ENCODE measurements around the gene SH3YL1. TPM values are rescaled to one million over a fixed set of nuclear protein-coding genes. Genes with fewer than 3 reads are reported as not detected.

SH3YL1 gene
- total and polyA plus RNA-seq, 10 donors: 30.6 to 72.8 (median 37.0) TPM

DNA sequence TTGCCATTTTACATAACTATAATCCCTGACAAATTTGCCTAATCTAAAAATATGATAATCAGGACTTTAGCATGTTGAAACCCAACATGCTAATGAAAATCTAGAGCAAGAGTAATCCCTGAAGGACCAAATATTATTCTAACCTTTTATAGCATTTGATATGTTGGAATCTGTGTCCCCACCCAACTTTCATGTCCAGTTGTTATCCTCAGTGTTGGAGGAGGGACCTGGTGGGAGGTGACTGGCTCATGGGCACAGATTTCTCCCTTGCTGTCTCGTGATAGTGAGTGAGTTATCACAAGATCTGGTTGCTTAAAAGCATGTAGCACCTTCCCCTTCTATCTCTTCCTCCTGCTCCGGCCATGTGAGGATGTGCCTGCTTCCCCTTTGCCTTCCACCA lies 59.8 kb downstream of the SH3YL1 start:
- H3K27ac ChIP-seq: no peak overlapping the region
- TF ChIP-seq, protein P1, sequence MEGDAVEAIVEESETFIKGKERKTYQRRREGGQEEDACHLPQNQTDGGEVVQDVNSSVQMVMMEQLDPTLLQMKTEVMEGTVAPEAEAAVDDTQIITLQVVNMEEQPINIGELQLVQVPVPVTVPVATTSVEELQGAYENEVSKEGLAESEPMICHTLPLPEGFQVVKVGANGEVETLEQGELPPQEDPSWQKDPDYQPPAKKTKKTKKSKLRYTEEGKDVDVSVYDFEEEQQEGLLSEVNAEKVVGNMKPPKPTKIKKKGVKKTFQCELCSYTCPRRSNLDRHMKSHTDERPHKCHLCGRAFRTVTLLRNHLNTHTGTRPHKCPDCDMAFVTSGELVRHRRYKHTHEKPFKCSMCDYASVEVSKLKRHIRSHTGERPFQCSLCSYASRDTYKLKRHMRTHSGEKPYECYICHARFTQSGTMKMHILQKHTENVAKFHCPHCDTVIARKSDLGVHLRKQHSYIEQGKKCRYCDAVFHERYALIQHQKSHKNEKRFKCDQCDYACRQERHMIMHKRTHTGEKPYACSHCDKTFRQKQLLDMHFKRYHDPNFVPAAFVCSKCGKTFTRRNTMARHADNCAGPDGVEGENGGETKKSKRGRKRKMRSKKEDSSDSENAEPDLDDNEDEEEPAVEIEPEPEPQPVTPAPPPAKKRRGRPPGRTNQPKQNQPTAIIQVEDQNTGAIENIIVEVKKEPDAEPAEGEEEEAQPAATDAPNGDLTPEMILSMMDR (IDR thresholded peaks at IDR 0.05 in 8 of 11, conservative IDR thresholded peaks at IDR 0.05 in 3 of 11): no peak
- H3K36me3 ChIP-seq: no peaks in the 10 kb centered on the region
- peaks cover 0 to 20% (median 0%) of the 10 kb centered on the region in 7 donors for H3K27me3 ChIP-seq (replicated peaks in 1 of 7)
- no peak overlapping the region for H3K4me3 ChIP-seq
- H3K9me3 ChIP-seq: no peaks in the 10 kb centered on the region
- intact Hi-C loops (cut with DNase I; ENCODE audit: low total_unique reads): no loop called here
- no peak for DNase-seq
- no peaks in the 10 kb centered on the region for H3K4me1 ChIP-seq
- 30 to 48% (median 42%) methylated on average over 2 of the region's 2 CpGs for WGBS, 5 donors

DNA sequence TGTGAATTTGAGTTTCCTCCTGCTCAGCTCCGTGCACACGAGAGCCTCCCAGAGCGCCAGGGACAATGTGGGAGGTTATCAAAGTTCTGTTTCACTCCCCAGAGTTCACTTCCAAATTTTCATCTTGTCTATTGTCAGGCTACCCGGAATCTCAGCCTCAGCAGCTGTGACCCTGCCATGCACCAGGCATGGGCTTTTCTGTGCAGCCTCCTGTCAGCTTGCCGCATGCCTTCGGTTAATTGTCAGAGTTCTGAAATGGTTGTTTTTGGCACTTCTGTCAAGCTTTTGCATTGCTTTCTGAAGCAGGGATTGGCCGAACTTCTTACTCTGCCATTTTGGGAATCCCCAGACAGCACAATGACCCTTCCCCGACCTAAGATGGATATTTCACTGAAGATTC lies 60.4 kb downstream of the SH3YL1 start:
- H3K4me3 ChIP-seq: no peak overlapping the region
- no peaks in the 10 kb centered on the region for H3K36me3 ChIP-seq
- no peak overlapping the region for H3K27ac ChIP-seq
- no peaks in the 10 kb centered on the region for H3K4me1 ChIP-seq
- 68 to 80% (median 79%) methylated on average over 8 of the region's 8 CpGs for WGBS, 5 donors
- no peak for DNase-seq
- H3K27me3 ChIP-seq (replicated peaks in 1 of 7): peaks cover 0 to 20% (median 0%) of the 10 kb centered on the region in 7 donors
- TF ChIP-seq POLR2A (IDR thresholded peaks at IDR 0.05) (no peak), POLR2AphosphoS5 (IDR thresholded peaks at IDR 0.05) (no peak)
- TF ChIP-seq, protein P1 (IDR thresholded peaks at IDR 0.05 in 8 of 11, conservative IDR thresholded peaks at IDR 0.05 in 3 of 11): no peak
- intact Hi-C loops (cut with DNase I; ENCODE audit: low total_unique reads): no loop called here
- no peaks in the 10 kb centered on the region for H3K9me3 ChIP-seq

DNA sequence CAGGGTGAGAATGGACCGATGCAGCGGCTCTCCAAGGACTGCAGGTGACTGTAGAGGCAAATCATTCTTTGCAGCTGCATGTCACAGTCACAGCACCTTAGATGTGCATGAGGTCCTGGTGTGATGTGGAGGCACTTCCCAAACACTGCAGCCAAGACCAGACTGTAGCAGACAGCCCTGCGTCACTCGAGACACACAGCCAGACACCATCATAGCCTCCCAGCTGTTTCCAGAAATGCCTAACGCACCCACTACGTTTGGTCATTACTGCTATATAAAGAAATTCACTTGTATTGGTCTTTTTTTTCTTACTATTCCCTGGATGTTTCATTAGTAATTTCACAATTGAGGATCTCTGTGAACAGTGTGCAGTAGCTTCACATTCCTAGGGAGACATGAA lies 60.9 kb downstream of the SH3YL1 start:
- Histone ChIP-seq H3K27ac (no peak overlapping the region), H3K36me3 (no peaks in the 10 kb centered on the region), H3K4me3 (no peak overlapping the region), H3K27me3 (replicated peaks in 1 of 7) (peaks cover 0 to 20% (median 0%) of the 10 kb centered on the region in 7 donors), H3K9me3 (no peaks in the 10 kb centered on the region), H3K4me1 (no peaks in the 10 kb centered on the region)
- WGBS, 5 donors: 77 to 87% (median 84%) methylated on average over 6 of the region's 6 CpGs
- TF ChIP-seq POLR2A (IDR thresholded peaks at IDR 0.05) (no peak), POLR2AphosphoS5 (IDR thresholded peaks at IDR 0.05) (no peak)
- TF ChIP-seq, protein P1 (IDR thresholded peaks at IDR 0.05 in 8 of 11, conservative IDR thresholded peaks at IDR 0.05 in 3 of 11): no peak
- intact Hi-C loops (cut with DNase I; ENCODE audit: low total_unique reads): no loop called here
- DNase-seq: no peak

DNA sequence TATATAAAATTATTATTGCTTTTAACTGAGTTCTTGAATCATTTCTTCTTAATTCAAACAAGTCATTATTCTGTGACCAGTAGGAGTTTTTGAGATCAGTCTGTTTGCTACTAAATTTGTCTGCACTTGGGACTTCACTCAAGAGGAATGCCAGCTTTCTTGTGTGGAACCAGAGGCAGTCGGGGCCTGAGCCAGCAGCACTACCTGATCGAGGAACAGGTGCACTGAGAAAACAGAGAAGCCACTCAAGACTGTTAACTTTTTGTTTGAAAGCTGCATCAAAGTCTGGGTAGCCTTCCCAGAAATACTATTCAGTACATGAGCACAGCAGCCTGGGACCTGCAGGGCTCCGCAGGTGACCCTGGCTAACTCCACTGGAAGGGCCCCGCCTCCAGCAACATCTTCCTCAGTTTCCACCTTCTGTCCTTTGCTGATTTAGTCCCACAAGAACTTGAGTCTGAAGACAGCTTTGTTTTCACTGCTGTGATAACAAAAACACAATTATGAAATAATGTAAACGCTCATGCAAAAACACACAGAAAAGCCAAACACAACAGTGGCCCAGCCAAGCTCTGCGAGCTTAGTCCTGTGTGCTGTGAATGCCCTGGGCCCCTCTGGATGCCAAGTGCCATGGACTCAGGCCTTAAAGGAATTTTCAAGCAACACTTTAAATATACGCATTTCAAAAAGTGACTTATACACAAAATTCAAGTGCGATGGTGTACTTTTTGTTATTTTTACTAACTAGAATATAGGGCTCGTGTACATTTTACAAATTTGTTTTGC lies 62.0 kb downstream of the SH3YL1 start:
- WGBS, 5 donors: 87 to 95% (median 91%) methylated on average over 9 of the region's 9 CpGs

More for the DNA sequence above, 62.0 kb downstream of the SH3YL1 start:
- Histone ChIP-seq H3K9me3 (no peaks in the 10 kb centered on the region), H3K4me1 (no peaks in the 10 kb centered on the region), H3K4me3 (no peak overlapping the region), H3K27me3 (replicated peaks in 1 of 7) (peaks cover 0 to 20% (median 0%) of the 10 kb centered on the region in 7 donors), H3K36me3 (no peaks in the 10 kb centered on the region), H3K27ac (no peak overlapping the region)
- TF ChIP-seq POLR2A (IDR thresholded peaks at IDR 0.05) (no peak), POLR2AphosphoS5 (IDR thresholded peaks at IDR 0.05) (no peak)
- TF ChIP-seq, protein P1 (IDR thresholded peaks at IDR 0.05 in 8 of 11, conservative IDR thresholded peaks at IDR 0.05 in 3 of 11): no peak
- no peak for DNase-seq
- intact Hi-C loops (cut with DNase I; ENCODE audit: low total_unique reads): no loop called here
